Liver (tissue), 9 donors: ENCODE data around the gene AHRR. TPM values are rescaled to one million over a fixed set of nuclear protein-coding genes. Genes with fewer than 3 reads are reported as not detected.

ENCODE experiments used
- DNase-seq: peaks from one replicate; pipeline ENCODE4 v3.0.0-alpha.2; 2017; ENCODE audit warnings: low spot score
- H3K27ac ChIP-seq, 2 donors: one replicate each; pipeline ENCODE4 v1.7.0; 2013; ENCODE audit warnings: inconsistent platforms in 2 of 2, low read length in 2 of 2, control low read depth in 1 of 2, low read depth in 1 of 2, mild to moderate bottlenecking in 1 of 2
- H3K27me3 ChIP-seq, 4 donors: one replicate each; pipeline versions ENCODE4 v1.6.1 to v1.7.0; 2013; ENCODE audit warnings: low read length in 3 of 4, inconsistent platforms in 1 of 4, mild to moderate bottlenecking in 1 of 4, moderate library complexity in 1 of 4; ENCODE audit not compliant: control insufficient read depth in 4 of 4, insufficient read depth in 4 of 4
- H3K36me3 ChIP-seq, 4 donors: one replicate each; pipeline versions ENCODE4 v1.6.1 to v1.7.0; 2013; ENCODE audit warnings: low read length in 3 of 4, mild to moderate bottlenecking in 3 of 4, low read depth in 1 of 4, moderate library complexity in 1 of 4; ENCODE audit not compliant: control insufficient read depth in 4 of 4, insufficient read depth in 3 of 4
- H3K4me1 ChIP-seq, 4 donors: one replicate each; pipeline versions ENCODE4 v1.6.1 to v1.7.0; 2013; ENCODE audit warnings: low read length in 3 of 4, mild to moderate bottlenecking in 3 of 4, moderate library complexity in 1 of 4; ENCODE audit not compliant: control insufficient read depth in 4 of 4, insufficient read depth in 4 of 4
- H3K4me3 ChIP-seq, 3 donors: one replicate each; pipeline versions ENCODE4 v1.6.1 to v1.7.0; 2013; ENCODE audit warnings: low read length in 3 of 3, control low read depth in 1 of 3, low read depth in 1 of 3, mild to moderate bottlenecking in 1 of 3
- H3K9ac ChIP-seq, 2 donors: one replicate each; pipeline ENCODE4 v1.7.0; 2013; ENCODE audit warnings: low read length in 2 of 2, mild to moderate bottlenecking in 2 of 2, moderate library complexity in 2 of 2, control low read depth in 1 of 2, low read depth in 1 of 2
- H3K9me3 ChIP-seq, 4 donors: one replicate each; pipeline versions ENCODE4 v1.6.1 to v1.7.0; 2013; ENCODE audit warnings: low read length in 3 of 4; ENCODE audit not compliant: control insufficient read depth in 4 of 4
- EGR1 ChIP-seq, 2 donors: IDR thresholded peaks; 2 replicates each; pipeline ENCODE4 v1.6.1; 2016 to 2018; ENCODE audit warnings: antibody characterized with exemption in 2 of 2, low read depth in 2 of 2
- FOXA1 ChIP-seq: IDR thresholded peaks from 2 replicates; pipeline ENCODE4 v1.6.1; 2016; ENCODE audit warnings: antibody characterized with exemption
- FOXA2 ChIP-seq: IDR thresholded peaks from 2 replicates; pipeline ENCODE4 v1.6.1; 2016; ENCODE audit warnings: antibody characterized with exemption
- GABPA ChIP-seq, 2 donors: IDR thresholded peaks in 1 of 2; conservative IDR thresholded peaks in 1 of 2; 2 replicates each; pipeline ENCODE4 v1.6.1; 2016; ENCODE audit warnings: antibody characterized with exemption in 2 of 2, mild to moderate bottlenecking in 1 of 2, moderate library complexity in 1 of 2
- HNF4A ChIP-seq, 2 donors: conservative IDR thresholded peaks; 2 replicates each; pipeline ENCODE4 v1.6.1; 2016; ENCODE audit warnings: antibody characterized with exemption in 2 of 2, mild to moderate bottlenecking in 2 of 2
- HNF4G ChIP-seq: IDR thresholded peaks from 2 replicates; pipeline ENCODE4 v1.6.1; 2016; ENCODE audit warnings: antibody characterized with exemption
- JUND ChIP-seq, 2 donors: IDR thresholded peaks; 2 replicates each; pipeline ENCODE4 v1.6.1; 2016; ENCODE audit warnings: antibody characterized with exemption in 2 of 2
- MAX ChIP-seq: IDR thresholded peaks from 2 replicates; pipeline ENCODE4 v1.6.1; 2016; ENCODE audit warnings: antibody characterized with exemption
- NR2F2 ChIP-seq: IDR thresholded peaks from 2 replicates; pipeline ENCODE4 v1.6.1; 2016; ENCODE audit warnings: antibody characterized with exemption
- RAD21 ChIP-seq, 2 donors: IDR thresholded peaks; 2 replicates each; pipeline ENCODE4 v1.6.1; 2016; ENCODE audit warnings: antibody characterized with exemption in 2 of 2, mild to moderate bottlenecking in 2 of 2
- REST ChIP-seq: IDR thresholded peaks from 2 replicates; pipeline ENCODE4 v1.6.1; 2016; ENCODE audit warnings: antibody characterized with exemption, mild to moderate bottlenecking
- RXRA ChIP-seq, 2 donors: IDR thresholded peaks; 2 replicates each; pipeline ENCODE4 v1.6.1; 2017 to 2018; ENCODE audit warnings: antibody characterized with exemption in 2 of 2, mild to moderate bottlenecking in 1 of 2
- SP1 ChIP-seq: IDR thresholded peaks from 2 replicates; pipeline ENCODE4 v1.6.1; 2018; ENCODE audit warnings: antibody characterized with exemption, mild to moderate bottlenecking
- TAF1 ChIP-seq: conservative IDR thresholded peaks from 2 replicates; pipeline ENCODE4 v1.6.1; 2016; ENCODE audit warnings: antibody characterized with exemption, mild to moderate bottlenecking
- YY1 ChIP-seq: IDR thresholded peaks from 2 replicates; pipeline ENCODE4 v1.6.1; 2016; ENCODE audit warnings: antibody characterized with exemption, mild to moderate bottlenecking
- WGBS: extraction: QIAGEN DNeasy Blood & Tissue Kit; methylation state at CpG from one replicate; pipeline ENCODE4 v1.1.7; 2013; 5-methylcytosine and 5-hydroxymethylcytosine counted together
- polyA plus RNA-seq, 2 donors: library from polyadenylated mRNA; stranded (reverse) in 1 of 2; unstranded in 1 of 2; fragments of 200-250 nt in 1 of 2; fragments of >200 nt in 1 of 2; fragmentation: Nextera tagmentation in 1 of 2; extraction: Ambion mirVana in 1 of 2; gene quantifications; one replicate each; pipeline versions ENCODE4 v1.2.1 to v1.2.3, GENCODE V29; 2013 to 2015
- total RNA-seq, 2 donors: library from RNA; depleted of rRNA; stranded (reverse); fragments of >200 nt; gene quantifications; one replicate each; pipeline ENCODE4 v1.2.3, GENCODE V29; 2014
- TF ChIP-seq, protein P1 (sequence below): IDR thresholded peaks from 2 replicates; pipeline ENCODE4 v1.6.1; 2016; ENCODE audit warnings: antibody characterized with exemption
- TF ChIP-seq, protein P2 (sequence below): fragments of 150-350 bp; IDR thresholded peaks from 2 replicates; pipeline ENCODE4 v1.5.1; 2017; ENCODE audit warnings: improper control_type of control experiment, low read depth, low read length; ENCODE audit not compliant: missing input control
- TF ChIP-seq, protein P3 (sequence below): IDR thresholded peaks from 2 replicates; pipeline ENCODE4 v1.6.1; 2016; ENCODE audit warnings: antibody characterized with exemption
- donor health status: healthy.
- donor health status: healthy.
- donor health status: healthy.
- donor health status: healthy.
- donor health status: healthy.

Gene AHRR
- total and polyA plus RNA-seq, 4 donors: 0.15 to 0.47 (median 0.24) TPM

DNA sequence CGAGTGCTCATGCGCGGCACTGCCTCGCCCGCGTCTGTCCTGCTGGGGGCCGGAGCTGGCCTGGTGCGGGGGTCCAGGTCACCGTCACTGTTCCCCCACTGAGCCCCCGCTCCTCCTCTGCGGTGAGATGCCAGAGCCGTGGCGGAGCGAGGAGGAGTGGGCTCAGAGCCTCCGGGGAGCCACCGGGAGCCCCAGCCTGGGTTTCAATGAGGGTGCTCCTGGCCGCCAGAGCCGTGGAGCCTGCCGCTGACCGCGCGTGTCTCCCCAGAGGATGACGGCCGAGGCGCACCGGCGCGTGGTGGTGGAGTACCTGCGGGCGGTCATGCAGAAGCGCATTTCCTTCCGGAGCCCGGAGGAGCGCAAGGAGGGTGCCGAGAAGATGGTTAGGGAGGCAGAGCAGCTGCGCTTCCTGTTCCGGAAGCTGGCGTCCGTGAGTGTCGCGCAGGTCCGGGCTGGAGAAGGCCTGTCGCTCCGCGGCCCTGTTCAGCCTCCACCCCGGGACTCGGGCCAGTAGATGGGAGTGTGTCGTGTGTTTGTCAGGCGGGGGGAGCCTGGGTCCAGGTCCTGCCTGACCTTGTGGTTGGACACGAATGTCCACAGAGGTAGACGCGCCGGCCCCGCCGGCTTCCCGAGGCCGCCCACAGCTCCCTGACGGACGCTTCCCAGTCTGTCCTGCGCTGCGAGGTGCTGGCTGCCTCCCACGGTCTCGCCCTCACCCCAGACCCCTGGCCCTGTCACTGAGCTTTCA, 143.5 kb downstream of the AHRR start:
- Histone ChIP-seq H3K4me1 (no peaks in the 10 kb centered on the region), H3K36me3 (peaks cover 10 to 52% (median 28%) of the 10 kb centered on the region in 4 donors), H3K9ac (no peak overlapping the region), H3K4me3 (no peak overlapping the region), H3K27me3 (no peaks in the 10 kb centered on the region), H3K9me3 (no peaks in the 10 kb centered on the region), H3K27ac (no peak overlapping the region)
- no peak for DNase-seq
- WGBS: 96% methylated on average over 63 of the region's 63 CpGs
- TF ChIP-seq RAD21 (IDR thresholded peaks at IDR 0.05) (no peak), YY1 (no peak), FOXA2 (no peak), EGR1 (IDR thresholded peaks at IDR 0.05; ENCODE audit: low read depth in 2 of 2) (no peak), HNF4G (no peak), GABPA (IDR thresholded peaks at IDR 0.05 in 1 of 2, conservative IDR thresholded peaks at IDR 0.05 in 1 of 2) (no peak), TAF1 (no peak), FOXA1 (no peak), MAX (no peak)

DNA sequence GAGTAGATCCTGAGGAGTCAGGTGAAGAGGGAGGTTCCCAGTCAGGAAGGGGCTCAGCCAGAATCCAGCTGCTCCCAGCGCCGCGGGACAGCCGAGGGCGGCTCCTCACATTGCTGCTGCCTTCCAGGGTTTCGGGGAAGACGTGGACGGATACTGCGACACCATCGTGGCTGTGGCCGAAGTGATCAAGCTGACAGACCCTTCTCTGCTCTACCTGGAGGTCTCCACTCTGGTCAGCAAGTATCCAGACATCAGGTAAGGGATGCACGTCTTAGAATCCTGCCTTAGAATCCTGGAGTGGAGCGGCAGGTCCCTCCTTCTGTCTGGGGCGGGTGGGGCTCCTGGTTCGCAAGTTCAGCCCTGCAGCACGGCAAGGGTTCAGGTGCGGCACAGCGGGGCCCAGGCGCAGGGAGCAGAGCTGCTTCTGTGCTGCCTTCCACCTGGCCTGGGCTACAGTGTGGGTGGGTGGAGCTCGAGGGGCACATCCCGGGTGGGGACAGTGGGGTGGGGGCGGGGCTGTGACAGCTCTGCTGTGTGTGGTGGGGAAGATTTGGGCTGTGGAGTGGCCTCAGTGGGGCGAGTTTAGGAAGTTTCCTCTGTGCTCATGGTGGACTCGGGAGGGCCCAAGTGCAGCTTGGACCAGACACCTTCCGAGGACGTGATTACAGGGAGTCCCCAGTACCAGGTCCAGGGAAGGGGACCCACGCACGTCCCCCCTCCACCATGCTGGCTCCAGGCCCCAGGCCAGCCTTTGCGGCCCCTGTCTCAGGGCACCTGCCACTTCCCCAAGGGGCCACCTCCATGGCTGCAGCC, 144.3 kb downstream of the AHRR start:
- 92% methylated on average over 29 of the region's 29 CpGs for WGBS
- no peak overlapping the region for H3K9ac ChIP-seq
- no peaks in the 10 kb centered on the region for H3K4me1 ChIP-seq
- no peak overlapping the region for H3K4me3 ChIP-seq
- H3K27ac ChIP-seq: no peak overlapping the region
- no peak for DNase-seq
- TF ChIP-seq, protein P1, sequence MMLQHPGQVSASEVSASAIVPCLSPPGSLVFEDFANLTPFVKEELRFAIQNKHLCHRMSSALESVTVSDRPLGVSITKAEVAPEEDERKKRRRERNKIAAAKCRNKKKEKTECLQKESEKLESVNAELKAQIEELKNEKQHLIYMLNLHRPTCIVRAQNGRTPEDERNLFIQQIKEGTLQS: no peak
- TF ChIP-seq TAF1 (no peak), MAX (no peak), YY1 (no peak), SP1 (no peak), RXRA (IDR thresholded peaks at IDR 0.05) (no peak), RAD21 (IDR thresholded peaks at IDR 0.05) (no peak), FOXA2 (no peak), FOXA1 (no peak), JUND (IDR thresholded peaks at IDR 0.05) (no peak), GABPA (IDR thresholded peaks at IDR 0.05 in 1 of 2, conservative IDR thresholded peaks at IDR 0.05 in 1 of 2) (no peak), NR2F2 (no peak), EGR1 (IDR thresholded peaks at IDR 0.05; ENCODE audit: low read depth in 2 of 2) (no peak), HNF4A (conservative IDR thresholded peaks at IDR 0.05) (no peak), REST (no peak), HNF4G (no peak)
- TF ChIP-seq, protein P2, sequence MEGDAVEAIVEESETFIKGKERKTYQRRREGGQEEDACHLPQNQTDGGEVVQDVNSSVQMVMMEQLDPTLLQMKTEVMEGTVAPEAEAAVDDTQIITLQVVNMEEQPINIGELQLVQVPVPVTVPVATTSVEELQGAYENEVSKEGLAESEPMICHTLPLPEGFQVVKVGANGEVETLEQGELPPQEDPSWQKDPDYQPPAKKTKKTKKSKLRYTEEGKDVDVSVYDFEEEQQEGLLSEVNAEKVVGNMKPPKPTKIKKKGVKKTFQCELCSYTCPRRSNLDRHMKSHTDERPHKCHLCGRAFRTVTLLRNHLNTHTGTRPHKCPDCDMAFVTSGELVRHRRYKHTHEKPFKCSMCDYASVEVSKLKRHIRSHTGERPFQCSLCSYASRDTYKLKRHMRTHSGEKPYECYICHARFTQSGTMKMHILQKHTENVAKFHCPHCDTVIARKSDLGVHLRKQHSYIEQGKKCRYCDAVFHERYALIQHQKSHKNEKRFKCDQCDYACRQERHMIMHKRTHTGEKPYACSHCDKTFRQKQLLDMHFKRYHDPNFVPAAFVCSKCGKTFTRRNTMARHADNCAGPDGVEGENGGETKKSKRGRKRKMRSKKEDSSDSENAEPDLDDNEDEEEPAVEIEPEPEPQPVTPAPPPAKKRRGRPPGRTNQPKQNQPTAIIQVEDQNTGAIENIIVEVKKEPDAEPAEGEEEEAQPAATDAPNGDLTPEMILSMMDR: no peak
- TF ChIP-seq, protein P3, sequence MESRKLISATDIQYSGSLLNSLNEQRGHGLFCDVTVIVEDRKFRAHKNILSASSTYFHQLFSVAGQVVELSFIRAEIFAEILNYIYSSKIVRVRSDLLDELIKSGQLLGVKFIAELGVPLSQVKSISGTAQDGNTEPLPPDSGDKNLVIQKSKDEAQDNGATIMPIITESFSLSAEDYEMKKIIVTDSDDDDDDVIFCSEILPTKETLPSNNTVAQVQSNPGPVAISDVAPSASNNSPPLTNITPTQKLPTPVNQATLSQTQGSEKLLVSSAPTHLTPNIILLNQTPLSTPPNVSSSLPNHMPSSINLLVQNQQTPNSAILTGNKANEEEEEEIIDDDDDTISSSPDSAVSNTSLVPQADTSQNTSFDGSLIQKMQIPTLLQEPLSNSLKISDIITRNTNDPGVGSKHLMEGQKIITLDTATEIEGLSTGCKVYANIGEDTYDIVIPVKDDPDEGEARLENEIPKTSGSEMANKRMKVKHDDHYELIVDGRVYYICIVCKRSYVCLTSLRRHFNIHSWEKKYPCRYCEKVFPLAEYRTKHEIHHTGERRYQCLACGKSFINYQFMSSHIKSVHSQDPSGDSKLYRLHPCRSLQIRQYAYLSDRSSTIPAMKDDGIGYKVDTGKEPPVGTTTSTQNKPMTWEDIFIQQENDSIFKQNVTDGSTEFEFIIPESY: no peak
- H3K36me3 ChIP-seq: peaks cover 10 to 45% (median 26%) of the 10 kb centered on the region in 4 donors
- H3K27me3 ChIP-seq: no peaks in the 10 kb centered on the region
- no peaks in the 10 kb centered on the region for H3K9me3 ChIP-seq
